ENCODE data around the gene MRPL34. TPM values are rescaled to one million over a fixed set of nuclear protein-coding genes. Genes with fewer than 3 reads are reported as not detected.

MRPL34 gene
- total RNA-seq, 3 donors from 2014 or later: 88.5 to 139 (median 98.0) TPM

DNA sequence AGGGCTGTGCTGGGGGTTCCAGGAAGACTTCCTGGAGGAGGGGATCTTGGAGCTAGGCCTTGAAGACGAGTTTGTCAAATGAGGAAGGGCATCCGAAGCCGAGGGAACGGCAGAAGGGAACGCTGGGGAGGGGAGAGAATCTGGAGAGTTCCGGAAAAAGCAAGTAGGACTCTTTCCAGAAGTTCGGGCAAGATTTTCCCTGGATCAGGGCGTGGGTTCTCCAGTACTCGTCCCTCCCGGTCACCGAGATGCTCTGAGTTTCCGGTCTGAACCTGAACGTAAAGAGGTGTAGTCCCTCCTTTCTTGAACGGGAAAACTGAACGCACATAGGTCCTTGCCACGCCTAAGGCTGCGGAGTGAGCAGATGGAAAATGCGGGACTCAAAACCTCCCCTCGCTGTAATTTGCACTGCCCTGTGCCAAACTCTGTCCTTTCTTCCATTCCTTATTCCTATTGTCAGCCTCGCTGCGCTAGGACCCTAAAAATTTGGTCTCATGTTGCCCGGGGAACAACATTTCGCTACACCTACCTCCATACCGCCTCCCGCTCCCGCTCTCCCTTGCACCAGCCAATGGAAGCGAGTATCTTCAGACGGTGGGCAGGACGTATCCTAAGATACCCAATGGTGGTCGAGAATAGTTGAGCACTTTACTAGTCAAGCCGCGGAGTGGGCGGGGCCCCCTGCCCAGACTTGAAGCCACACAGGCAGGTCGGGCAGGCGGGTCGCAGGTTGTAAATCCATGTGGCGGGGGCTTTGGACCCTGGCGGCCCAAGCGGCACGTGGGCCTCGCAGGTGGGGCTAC, 31.4 kb downstream of the MRPL34 start, which contains the start of gene GTPBP3:
GTPBP3 (plus strand) TSS at position 682 of the 803 bp plus-strand sequence; CDS start at position 741, 59 bp downstream.
- H3K4me1 ChIP-seq: peaks cover 5 to 13% of the 10 kb centered on the region in 2 donors
- H3K4me3 ChIP-seq: peak within 1 kb of the TSS; percentile 70 to 87 (median 86)
- DNase-seq (ENCODE audit: low spot score in 2 of 2): peak; percentile 97 to 99
- H3K36me3 ChIP-seq: no peaks in the 10 kb centered on the region
- H3K9me3 ChIP-seq: no peaks in the 10 kb centered on the region
- TF ChIP-seq POLR2A (IDR thresholded peaks at IDR 0.05) (no peak), POLR2AphosphoS5 (IDR thresholded peaks at IDR 0.05) (peak; percentile 60 to 82 (median 68))
- TF ChIP-seq, protein P1, sequence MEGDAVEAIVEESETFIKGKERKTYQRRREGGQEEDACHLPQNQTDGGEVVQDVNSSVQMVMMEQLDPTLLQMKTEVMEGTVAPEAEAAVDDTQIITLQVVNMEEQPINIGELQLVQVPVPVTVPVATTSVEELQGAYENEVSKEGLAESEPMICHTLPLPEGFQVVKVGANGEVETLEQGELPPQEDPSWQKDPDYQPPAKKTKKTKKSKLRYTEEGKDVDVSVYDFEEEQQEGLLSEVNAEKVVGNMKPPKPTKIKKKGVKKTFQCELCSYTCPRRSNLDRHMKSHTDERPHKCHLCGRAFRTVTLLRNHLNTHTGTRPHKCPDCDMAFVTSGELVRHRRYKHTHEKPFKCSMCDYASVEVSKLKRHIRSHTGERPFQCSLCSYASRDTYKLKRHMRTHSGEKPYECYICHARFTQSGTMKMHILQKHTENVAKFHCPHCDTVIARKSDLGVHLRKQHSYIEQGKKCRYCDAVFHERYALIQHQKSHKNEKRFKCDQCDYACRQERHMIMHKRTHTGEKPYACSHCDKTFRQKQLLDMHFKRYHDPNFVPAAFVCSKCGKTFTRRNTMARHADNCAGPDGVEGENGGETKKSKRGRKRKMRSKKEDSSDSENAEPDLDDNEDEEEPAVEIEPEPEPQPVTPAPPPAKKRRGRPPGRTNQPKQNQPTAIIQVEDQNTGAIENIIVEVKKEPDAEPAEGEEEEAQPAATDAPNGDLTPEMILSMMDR (IDR thresholded peaks at IDR 0.05): no peak
- peak within 1 kb of the TSS; percentile 93 to 97 for H3K27ac ChIP-seq
- no peaks in the 10 kb centered on the region for H3K27me3 ChIP-seq
- intact Hi-C loops (cut with DNase I; ENCODE audit: low total_unique reads): no loop called here

DNA sequence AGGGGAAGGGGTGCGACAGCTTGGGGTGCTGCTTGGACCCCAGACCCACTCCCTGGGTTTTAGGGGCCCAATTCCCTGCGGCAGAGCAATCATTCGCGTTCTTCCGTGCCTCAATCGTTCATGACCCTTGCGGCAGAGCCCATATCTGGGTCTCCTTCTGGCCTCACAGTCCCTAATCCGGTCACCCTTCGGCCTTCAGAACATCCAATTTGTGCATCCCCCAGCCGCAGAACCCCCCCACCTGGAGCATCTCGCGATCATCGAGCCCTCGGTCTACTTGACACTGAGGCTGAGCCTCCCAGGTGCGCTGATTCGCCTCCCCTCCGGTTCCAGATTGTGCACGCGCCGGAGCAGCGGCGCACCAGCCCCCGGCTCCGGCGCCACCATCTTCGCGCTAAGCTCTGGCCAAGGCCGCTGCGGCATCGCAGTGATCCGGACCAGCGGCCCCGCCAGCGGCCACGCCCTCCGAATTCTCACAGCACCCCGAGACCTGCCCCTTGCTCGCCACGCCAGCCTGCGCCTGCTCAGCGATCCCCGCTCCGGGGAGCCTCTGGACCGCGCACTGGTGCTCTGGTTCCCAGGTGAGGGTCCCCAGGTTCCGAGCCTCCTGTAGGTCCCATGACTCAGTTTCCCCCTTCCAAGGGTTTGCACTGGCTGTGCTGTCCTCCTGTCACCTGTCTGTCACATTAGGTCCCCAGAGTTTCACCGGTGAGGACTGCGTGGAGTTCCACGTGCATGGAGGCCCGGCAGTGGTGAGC, 32.2 kb downstream of the MRPL34 start:
- no peaks in the 10 kb centered on the region for H3K9me3 ChIP-seq
- H3K4me1 ChIP-seq: peaks cover 5 to 13% of the 10 kb centered on the region in 2 donors
- no peaks in the 10 kb centered on the region for H3K36me3 ChIP-seq
- H3K27me3 ChIP-seq: no peaks in the 10 kb centered on the region
- no peak for DNase-seq (ENCODE audit: low spot score in 2 of 2)
- intact Hi-C loops (cut with DNase I; ENCODE audit: low total_unique reads): no loop called here
- peak overlapping the region; percentile 70 to 87 (median 86) for H3K4me3 ChIP-seq
- TF ChIP-seq, protein P1 (IDR thresholded peaks at IDR 0.05): no peak
- TF ChIP-seq POLR2A (IDR thresholded peaks at IDR 0.05) (no peak), POLR2AphosphoS5 (IDR thresholded peaks at IDR 0.05) (no peak)
- H3K27ac ChIP-seq: peak overlapping the region; percentile 93 to 97

DNA sequence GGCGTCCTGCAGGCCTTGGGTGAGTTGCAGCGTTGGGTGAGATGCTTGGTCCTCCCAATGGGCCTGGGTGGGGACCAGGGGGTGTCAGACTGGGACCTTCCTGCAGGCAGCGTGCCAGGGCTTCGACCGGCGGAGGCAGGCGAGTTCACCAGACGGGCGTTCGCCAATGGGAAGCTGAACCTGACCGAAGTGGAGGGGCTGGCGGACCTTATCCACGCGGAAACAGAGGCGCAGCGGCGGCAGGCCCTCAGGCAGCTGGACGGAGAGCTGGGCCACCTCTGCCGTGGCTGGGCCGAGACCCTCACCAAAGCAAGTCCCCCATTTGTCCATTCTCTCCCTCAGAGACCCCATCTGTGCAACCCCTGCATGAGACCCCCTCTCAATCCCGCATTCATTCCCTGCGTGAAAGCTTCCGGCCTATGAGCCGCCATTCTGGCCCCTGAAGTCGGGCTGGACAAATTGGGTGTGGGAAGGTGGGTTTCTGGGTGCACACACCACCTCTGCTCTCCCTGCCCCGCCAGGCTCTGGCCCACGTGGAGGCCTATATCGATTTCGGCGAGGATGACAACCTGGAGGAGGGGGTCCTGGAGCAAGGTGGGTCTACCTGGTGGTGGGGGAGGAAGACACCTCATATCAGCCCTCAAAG, 32.9 kb downstream of the MRPL34 start:
- TF ChIP-seq POLR2A (IDR thresholded peaks at IDR 0.05) (no peak), POLR2AphosphoS5 (IDR thresholded peaks at IDR 0.05) (no peak)
- TF ChIP-seq, protein P1 (IDR thresholded peaks at IDR 0.05): no peak
- H3K27me3 ChIP-seq: no peaks in the 10 kb centered on the region
- no peaks in the 10 kb centered on the region for H3K36me3 ChIP-seq
- H3K9me3 ChIP-seq: no peaks in the 10 kb centered on the region
- peaks cover 5 to 12% of the 10 kb centered on the region in 2 donors for H3K4me1 ChIP-seq
- intact Hi-C loops (cut with DNase I; ENCODE audit: low total_unique reads): no loop called here
- no peak for DNase-seq (ENCODE audit: low spot score in 2 of 2)
- H3K4me3 ChIP-seq: peak overlapping the region in 2 of 3 donors; percentile 86 to 87
- no peak overlapping the region for H3K27ac ChIP-seq

DNA sequence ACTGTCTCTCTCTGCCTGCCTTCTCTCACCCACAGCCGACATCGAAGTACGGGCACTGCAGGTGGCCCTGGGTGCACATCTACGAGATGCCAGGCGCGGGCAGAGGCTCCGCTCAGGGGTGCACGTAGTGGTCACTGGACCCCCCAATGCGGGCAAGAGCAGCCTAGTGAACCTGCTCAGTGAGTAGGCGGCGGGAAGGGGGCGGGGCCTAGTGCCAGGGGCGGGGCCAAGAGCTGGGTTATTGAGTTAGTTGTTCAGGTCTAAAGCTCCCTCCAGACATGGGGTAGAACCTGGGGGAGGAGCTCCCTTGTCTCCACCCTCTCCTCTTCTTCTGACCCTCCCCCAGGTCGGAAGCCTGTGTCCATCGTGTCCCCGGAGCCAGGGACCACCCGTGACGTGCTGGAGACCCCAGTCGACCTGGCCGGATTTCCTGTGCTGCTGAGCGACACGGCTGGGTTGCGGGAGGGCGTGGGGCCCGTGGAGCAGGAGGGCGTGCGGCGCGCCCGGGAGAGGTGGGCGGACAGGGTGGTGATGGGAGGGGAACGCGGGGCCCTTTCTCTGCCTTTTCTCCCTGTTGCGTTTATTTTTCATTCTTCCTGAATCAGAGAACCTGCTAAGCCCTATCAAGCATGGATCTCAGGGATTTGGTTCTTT, 33.5 kb downstream of the MRPL34 start:
- intact Hi-C loops (cut with DNase I; ENCODE audit: low total_unique reads): no loop called here
- TF ChIP-seq POLR2AphosphoS5 (IDR thresholded peaks at IDR 0.05): no peak
- TF ChIP-seq, protein P1 (IDR thresholded peaks at IDR 0.05): no peak
- no peak for TF ChIP-seq POLR2A (IDR thresholded peaks at IDR 0.05)
- Histone ChIP-seq H3K27me3 (no peaks in the 10 kb centered on the region), H3K36me3 (no peaks in the 10 kb centered on the region), H3K27ac (no peak overlapping the region), H3K9me3 (no peaks in the 10 kb centered on the region), H3K4me3 (no peak overlapping the region), H3K4me1 (peaks cover 5 to 9% of the 10 kb centered on the region in 2 donors)
- no peak for DNase-seq (ENCODE audit: low spot score in 2 of 2)

Data from breast epithelium (tissue), 4 donors.